HG03103 (cell line): ENCODE measurements around the gene MTM1.

Experiments
- ATAC-seq: cut with Tn5 transposase; IDR thresholded peaks from one replicate; pipeline ENCODE4 v1.9.1; 2021; ENCODE audit warnings: low read depth; ENCODE audit not compliant: unreplicated experiment

Gene MTM1

GRCh38 chrX:150599226-150599625 lies 30.8 kb downstream of the MTM1 start:
- ATAC-seq, result no peak

- no peak for ATAC-seq
Observed at GRCh38 chrX:150602296-150602695, 33.9 kb downstream of the MTM1 start.

- no peak for ATAC-seq
Observed at GRCh38 chrX:150602743-150603142, 34.3 kb downstream of the MTM1 start.

- ATAC-seq, result no peak
Observed at GRCh38 chrX:150605603-150606002, 37.2 kb downstream of the MTM1 start.

- no peak for ATAC-seq
Observed at GRCh38 chrX:150607201-150607600, 38.8 kb downstream of the MTM1 start.

- ATAC-seq, result no peak
Observed at GRCh38 chrX:150610043-150610442, 41.6 kb downstream of the MTM1 start.

- no peak for ATAC-seq
Observed at GRCh38 chrX:150610446-150610845, 42.0 kb downstream of the MTM1 start.

GRCh38 chrX:150615356-150615755 lies 46.9 kb downstream of the MTM1 start:
- no peak for ATAC-seq

GRCh38 chrX:150616179-150616862 lies 47.9 kb downstream of the MTM1 start:
- no peak for ATAC-seq

GRCh38 chrX:150616863-150617198 lies 48.4 kb downstream of the MTM1 start:
- ATAC-seq, result no peak

GRCh38 chrX:150621652-150622051 lies 53.2 kb downstream of the MTM1 start:
- ATAC-seq, result no peak

GRCh38 chrX:150623583-150623982 lies 55.2 kb downstream of the MTM1 start:
- ATAC-seq, result no peak

- no peak for ATAC-seq
Observed at GRCh38 chrX:150625097-150625496, 56.7 kb downstream of the MTM1 start.

- no peak for ATAC-seq
Observed at GRCh38 chrX:150625875-150626274, 57.5 kb downstream of the MTM1 start.

- peak; percentile 91 for ATAC-seq
Observed at GRCh38 chrX:150627957-150628356, 59.5 kb downstream of the MTM1 start.

GRCh38 chrX:150635952-150636351 lies 67.5 kb downstream of the MTM1 start:
- no peak for ATAC-seq

GRCh38 chrX:150642423-150642822 lies 74.0 kb downstream of the MTM1 start:
- no peak for ATAC-seq

GRCh38 chrX:150643271-150643670 lies 74.8 kb downstream of the MTM1 start:
- ATAC-seq, result no peak

GRCh38 chrX:150643958-150644357 lies 75.5 kb downstream of the MTM1 start:
- no peak for ATAC-seq

GRCh38 chrX:150644422-150644821 lies 76.0 kb downstream of the MTM1 start:
- no peak for ATAC-seq

GRCh38 chrX:150647331-150647730 lies 78.9 kb downstream of the MTM1 start:
- no peak for ATAC-seq

- no peak for ATAC-seq
Observed at GRCh38 chrX:150648296-150648940, 80.0 kb downstream of the MTM1 start.
